BLaER1 (cell line): Measurements from ENCODE around the gene IRAK2.
A peak's percentile ranks its signal among the peaks of the same experiment; 100 is the strongest.

Experiments
- H3K27ac ChIP-seq: shearing (Covaris generic); formaldehyde crosslinking; 2 replicates; pipeline ENCODE4 v1.8.1; 2022
- H3K27me3 ChIP-seq: shearing (Covaris generic); formaldehyde crosslinking; 2 replicates; pipeline ENCODE4 v1.8.1; 2022
- H3K36me3 ChIP-seq: shearing (Covaris generic); formaldehyde crosslinking; 2 replicates; pipeline ENCODE4 v1.8.1; 2022
- H3K4me1 ChIP-seq: shearing (Covaris generic); formaldehyde crosslinking; 2 replicates; pipeline ENCODE4 v1.8.1; 2022
- H3K4me2 ChIP-seq: shearing (Covaris generic); formaldehyde crosslinking; 2 replicates; pipeline ENCODE4 v1.8.1; 2022
- H3K4me3 ChIP-seq: shearing (Covaris generic); formaldehyde crosslinking; 2 replicates; pipeline ENCODE4 v1.8.1; 2022
- H3K9ac ChIP-seq: shearing (Covaris generic); formaldehyde crosslinking; 2 replicates; pipeline ENCODE4 v1.8.1; 2022
- H3K9me3 ChIP-seq: shearing (Covaris generic); formaldehyde crosslinking; 2 replicates; pipeline ENCODE4 v1.8.1; 2022
- H4K20me1 ChIP-seq: shearing (Covaris generic); formaldehyde crosslinking; 2 replicates; pipeline ENCODE4 v1.8.1; 2022
- Cebpa-rat ChIP-seq: shearing (Covaris generic); IDR thresholded peaks from 2 replicates; pipeline ENCODE4 v1.8.1; 2022

Gene IRAK2

DNA sequence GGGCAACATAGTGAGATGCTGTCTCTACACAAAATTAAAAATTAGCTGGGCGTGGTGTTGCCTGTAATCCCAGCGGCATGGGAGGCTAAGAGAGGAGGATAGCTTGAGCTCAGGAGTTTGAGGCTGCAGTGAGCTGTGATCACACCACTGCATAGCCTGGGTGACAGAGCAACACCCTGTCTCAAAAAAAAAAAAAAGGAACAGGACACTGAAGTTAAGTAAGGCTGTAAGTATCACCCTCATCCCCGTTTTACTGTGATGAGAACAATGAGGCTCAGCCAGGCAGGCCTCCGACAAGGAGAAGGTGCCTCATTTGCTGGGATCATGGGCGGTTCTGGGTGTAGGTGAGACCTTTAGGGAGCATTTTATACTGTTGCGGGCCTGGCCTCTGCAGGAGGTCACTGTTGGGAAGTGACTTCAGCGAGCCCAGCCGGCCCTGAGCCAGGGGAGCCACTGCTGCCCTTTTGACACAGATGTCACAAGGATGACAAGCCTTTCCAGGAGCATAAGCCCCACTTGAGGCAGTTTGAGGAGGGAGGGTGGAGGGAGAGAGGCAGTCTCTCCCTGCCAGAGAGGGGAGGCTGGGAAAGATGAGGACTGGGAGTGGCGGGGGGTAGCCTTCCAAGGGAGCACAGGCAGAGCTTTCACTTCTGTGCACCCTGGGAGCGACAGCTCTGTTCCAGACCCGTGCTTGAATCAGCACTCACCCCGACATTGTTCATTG lies 30.8 kb downstream of the IRAK2 start:
- no peaks in the 10 kb centered on the region for H3K9me3 ChIP-seq
- H3K4me2 ChIP-seq, result peak overlapping the region; percentile 92
- peak overlapping the region; percentile 80 for H3K9ac ChIP-seq
- TF ChIP-seq Cebpa-rat, result no peak
- H3K4me3 ChIP-seq, result no peak overlapping the region
- peaks cover 100% of the 10 kb centered on the region for H3K4me1 ChIP-seq
- no peaks in the 10 kb centered on the region for H4K20me1 ChIP-seq
- H3K27me3 ChIP-seq, result no peaks in the 10 kb centered on the region
- peak overlapping the region; percentile 93 for H3K27ac ChIP-seq
- H3K36me3 ChIP-seq, result no peaks in the 10 kb centered on the region

- Histone ChIP-seq H3K9ac (peak overlapping the region; percentile 80), H3K36me3 (no peaks in the 10 kb centered on the region), H3K9me3 (no peaks in the 10 kb centered on the region), H3K27ac (peak overlapping the region; percentile 93), H3K4me3 (no peak overlapping the region), H3K4me2 (peak overlapping the region; percentile 92), H3K27me3 (no peaks in the 10 kb centered on the region), H3K4me1 (peaks cover 100% of the 10 kb centered on the region), H4K20me1 (no peaks in the 10 kb centered on the region)
- TF ChIP-seq Cebpa-rat, result no peak
These were observed 31.8 kb downstream of the IRAK2 start for GRCh38 chr3:10196389-10197052.

DNA sequence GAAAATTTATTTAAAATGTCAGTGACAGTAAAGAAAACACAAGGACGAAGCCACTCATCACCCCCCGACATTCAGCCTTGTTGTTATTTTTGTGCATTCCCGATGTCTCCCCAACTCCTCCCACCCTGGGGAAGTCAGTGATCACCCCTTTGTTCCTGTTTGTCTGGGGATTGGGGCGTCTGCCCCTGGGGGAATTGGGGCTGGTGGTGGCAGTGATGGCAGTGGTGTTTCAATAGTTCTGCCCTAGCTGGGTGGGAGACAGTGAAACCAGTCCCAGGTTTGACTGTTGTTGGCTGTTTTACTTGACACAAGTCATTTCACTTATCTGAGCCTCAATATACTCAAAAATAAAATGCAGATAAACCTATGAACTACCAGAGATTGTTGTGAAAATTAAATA lies 33.5 kb downstream of the IRAK2 start:
- Histone ChIP-seq H3K27ac (peak overlapping the region; percentile 71), H3K4me1 (peaks cover 86% of the 10 kb centered on the region), H3K9ac (peak overlapping the region; percentile 56), H3K4me3 (0 out of 2 replicates have a peak overlapping the region, but pooled peaks have one; percentile 15), H3K27me3 (no peaks in the 10 kb centered on the region), H3K4me2 (peak overlapping the region; percentile 92), H4K20me1 (no peaks in the 10 kb centered on the region), H3K9me3 (no peaks in the 10 kb centered on the region), H3K36me3 (no peaks in the 10 kb centered on the region)
- no peak for TF ChIP-seq Cebpa-rat

- Histone ChIP-seq H3K27me3 (no peaks in the 10 kb centered on the region), H3K4me3 (no peak overlapping the region), H3K9me3 (no peaks in the 10 kb centered on the region), H3K27ac (peak overlapping the region; percentile 71), H3K9ac (peak overlapping the region; percentile 56), H3K4me1 (peaks cover 78% of the 10 kb centered on the region), H3K36me3 (no peaks in the 10 kb centered on the region), H3K4me2 (peak overlapping the region; percentile 92), H4K20me1 (no peaks in the 10 kb centered on the region)
- no peak for TF ChIP-seq Cebpa-rat
These were observed 34.3 kb downstream of the IRAK2 start for GRCh38 chr3:10198761-10199649.

GRCh38 chr3:10204921-10205320 lies 40.2 kb downstream of the IRAK2 start:
- Histone ChIP-seq H3K4me2 (no peak overlapping the region), H3K27me3 (no peaks in the 10 kb centered on the region), H3K36me3 (no peaks in the 10 kb centered on the region; the same call in 1 of the 2 replicates), H3K4me1 (peaks cover 19% of the 10 kb centered on the region), H3K9me3 (no peaks in the 10 kb centered on the region), H3K9ac (no peak overlapping the region), H3K27ac (no peak overlapping the region), H4K20me1 (no peaks in the 10 kb centered on the region), H3K4me3 (no peak overlapping the region)
- TF ChIP-seq Cebpa-rat, result no peak

DNA sequence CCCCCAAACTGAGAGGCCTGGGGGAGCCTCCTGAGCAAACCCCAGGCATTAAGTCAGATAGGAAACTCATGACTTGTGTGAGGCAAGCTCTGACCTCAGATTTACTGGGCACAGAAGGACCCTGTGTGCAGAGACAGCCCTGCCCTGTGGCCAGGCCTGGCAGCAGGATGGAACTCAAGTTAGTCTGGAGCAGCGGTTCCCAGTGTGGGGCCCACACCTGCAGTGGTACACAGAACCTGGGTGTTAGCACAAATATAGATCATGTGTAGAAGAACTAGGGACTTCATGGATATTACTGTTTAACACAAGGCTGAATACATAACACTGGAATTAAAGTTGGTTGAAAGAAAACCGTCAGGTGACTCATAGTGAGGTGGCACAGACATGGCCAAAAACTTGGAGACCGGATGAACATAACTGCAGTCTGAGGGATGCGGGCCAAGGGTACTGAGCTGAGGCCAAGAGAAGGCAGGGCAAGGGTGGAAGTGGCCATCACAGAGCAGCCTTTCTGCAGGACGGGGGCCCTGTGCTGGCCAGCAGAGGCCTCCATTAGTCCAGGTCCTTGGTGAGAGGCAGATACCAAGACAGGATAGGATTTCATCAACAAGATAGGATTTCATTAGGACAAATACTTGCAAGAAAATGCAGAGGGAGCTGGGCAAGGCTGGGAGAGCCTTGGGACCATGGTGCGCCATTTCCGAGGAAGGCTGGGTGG lies 40.9 kb downstream of the IRAK2 start:
- no peak overlapping the region for H3K4me3 ChIP-seq
- no peak overlapping the region for H3K9ac ChIP-seq
- H3K27me3 ChIP-seq, result no peaks in the 10 kb centered on the region
- H3K4me2 ChIP-seq, result no peak overlapping the region
- H4K20me1 ChIP-seq, result no peaks in the 10 kb centered on the region
- H3K36me3 ChIP-seq, result no peaks in the 10 kb centered on the region; the same call in 1 of the 2 replicates
- H3K9me3 ChIP-seq, result no peaks in the 10 kb centered on the region
- H3K27ac ChIP-seq, result no peak overlapping the region
- no peak for TF ChIP-seq Cebpa-rat
- H3K4me1 ChIP-seq, result peaks cover 12% of the 10 kb centered on the region

DNA sequence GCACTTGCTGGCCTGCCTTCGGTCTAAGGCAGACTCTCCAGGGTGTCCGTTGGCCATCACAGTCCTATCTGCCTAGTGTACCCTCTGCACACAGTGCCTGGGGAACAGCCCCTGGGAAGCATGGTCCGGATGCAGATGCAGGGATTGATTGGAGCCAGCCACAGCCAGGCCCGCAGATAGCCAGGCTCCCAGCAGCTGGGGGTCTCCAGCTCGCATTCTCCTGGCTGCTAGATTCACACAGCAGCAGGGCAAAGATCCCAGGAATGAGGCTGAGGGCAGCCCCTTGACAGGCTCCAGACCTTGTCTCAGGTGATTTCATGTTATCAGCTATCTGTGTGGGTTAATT lies 41.4 kb downstream of the IRAK2 start:
- H3K9me3 ChIP-seq, result no peaks in the 10 kb centered on the region
- no peak for TF ChIP-seq Cebpa-rat
- no peaks in the 10 kb centered on the region for H3K27me3 ChIP-seq
- no peak overlapping the region for H3K4me3 ChIP-seq
- no peaks in the 10 kb centered on the region for H4K20me1 ChIP-seq
- H3K4me1 ChIP-seq, result peaks cover 7% of the 10 kb centered on the region
- H3K27ac ChIP-seq, result no peak overlapping the region
- H3K36me3 ChIP-seq, result no peaks in the 10 kb centered on the region; the same call in 1 of the 2 replicates
- no peak overlapping the region for H3K4me2 ChIP-seq
- no peak overlapping the region for H3K9ac ChIP-seq

DNA sequence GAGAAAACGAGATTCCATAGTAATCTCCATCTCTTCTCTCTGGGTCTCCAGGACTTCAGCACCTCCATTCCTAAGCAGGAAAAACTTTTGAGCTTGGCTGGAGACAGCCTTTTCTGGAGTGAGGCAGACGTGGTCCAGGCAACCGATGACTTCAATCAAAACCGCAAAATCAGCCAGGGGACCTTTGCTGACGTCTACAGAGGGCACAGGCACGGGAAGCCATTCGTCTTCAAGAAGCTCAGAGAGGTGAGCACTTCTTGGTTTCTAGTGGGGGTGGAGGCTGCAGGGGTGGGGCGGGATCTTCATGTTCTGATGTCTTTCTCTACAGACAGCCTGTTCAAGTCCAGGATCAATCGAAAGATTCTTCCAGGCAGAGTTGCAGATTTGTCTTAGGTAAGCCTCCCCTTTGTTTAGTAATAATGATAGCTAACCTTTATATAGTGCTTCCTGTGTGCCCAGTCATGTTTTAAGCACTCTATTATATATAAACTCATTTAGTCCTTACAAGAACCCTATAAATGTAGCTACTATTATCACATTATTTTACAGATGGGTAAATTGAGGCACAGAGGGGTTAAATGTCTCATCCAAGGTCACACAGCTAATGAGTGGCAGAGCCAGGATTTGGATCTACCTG lies 48.6 kb downstream of the IRAK2 start:
- Histone ChIP-seq H3K36me3 (no peaks in the 10 kb centered on the region; the same call in 1 of the 2 replicates), H3K9ac (no peak overlapping the region), H3K9me3 (no peaks in the 10 kb centered on the region), H3K4me1 (peaks cover 11% of the 10 kb centered on the region), H4K20me1 (no peaks in the 10 kb centered on the region), H3K4me3 (no peak overlapping the region), H3K27ac (no peak overlapping the region), H3K27me3 (no peaks in the 10 kb centered on the region), H3K4me2 (no peak overlapping the region)
- no peak for TF ChIP-seq Cebpa-rat
